ENCODE data around the gene VPS39.

GRCh38 chr15:42145546-42146455, 62.3 kb downstream of the VPS39 start:
- no peak for TF ChIP-seq CTCF (tag by site-specific recombination; IDR thresholded peaks at IDR 0.05)
- TF ChIP-seq ZNF350 (tag by site-specific recombination; IDR thresholded peaks at IDR 0.05) = no peak
- TF ChIP-seq ZSCAN18 (tag by site-specific recombination; IDR thresholded peaks at IDR 0.05) = no peak
- no peak for TF ChIP-seq ZNF16 (tag by site-specific recombination; IDR thresholded peaks at IDR 0.05; ENCODE audit: low read depth)
- no peak for TF ChIP-seq ZBTB10 (tag by site-specific recombination; IDR thresholded peaks at IDR 0.05)
- TF ChIP-seq KLF9 (tag by site-specific recombination; IDR thresholded peaks at IDR 0.05; ENCODE audit: low read depth) = no peak
